Measurements from ENCODE around the gene ZNF575.
"Not testable (repeated sequence)": the region's sequence is repeated elsewhere in the genome, so short reads cannot be mapped to it uniquely, and the experiment has no call there.

Gene ZNF575

DNA sequence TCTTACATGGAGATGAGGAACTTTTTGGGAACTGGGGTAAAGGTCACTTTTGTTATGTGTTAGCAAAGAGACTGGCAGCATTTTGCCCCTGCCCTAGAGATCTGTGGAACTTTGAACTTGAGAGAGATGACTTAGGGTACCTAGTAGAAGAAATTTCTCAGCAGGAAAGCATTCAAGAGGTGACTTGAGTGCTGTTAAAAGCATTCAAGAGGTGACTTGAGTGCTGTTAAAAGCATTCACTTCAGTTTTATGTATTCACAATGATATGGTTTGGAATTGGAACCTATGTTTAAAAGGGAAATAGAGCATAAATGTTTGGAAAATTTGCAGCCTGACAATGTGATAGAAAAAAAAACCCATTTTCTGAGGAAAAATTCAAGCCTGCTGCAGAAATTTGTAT, 20.6 kb upstream of the ZNF575 start:
- DNase-seq, result not testable (repeated sequence)

DNA sequence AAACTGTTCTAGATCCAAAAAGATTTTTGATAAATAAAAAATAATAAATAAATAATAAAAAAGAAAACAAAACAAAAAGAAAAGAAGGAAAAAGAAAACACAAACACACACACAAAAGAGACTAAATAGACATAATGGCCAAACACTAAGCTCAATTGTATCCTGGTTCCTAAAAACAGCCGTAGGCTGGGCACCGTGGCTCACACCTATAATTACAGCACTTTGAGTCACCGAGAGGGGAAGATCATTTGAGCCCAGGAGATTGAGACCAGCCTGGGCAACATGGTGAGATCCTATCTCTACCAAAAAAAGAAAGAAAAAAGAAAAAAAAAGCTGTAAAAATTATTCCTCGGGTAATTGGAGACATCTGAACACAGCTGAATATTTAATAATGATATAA, 14.9 kb upstream of the ZNF575 start:
- no peak for DNase-seq

DNA sequence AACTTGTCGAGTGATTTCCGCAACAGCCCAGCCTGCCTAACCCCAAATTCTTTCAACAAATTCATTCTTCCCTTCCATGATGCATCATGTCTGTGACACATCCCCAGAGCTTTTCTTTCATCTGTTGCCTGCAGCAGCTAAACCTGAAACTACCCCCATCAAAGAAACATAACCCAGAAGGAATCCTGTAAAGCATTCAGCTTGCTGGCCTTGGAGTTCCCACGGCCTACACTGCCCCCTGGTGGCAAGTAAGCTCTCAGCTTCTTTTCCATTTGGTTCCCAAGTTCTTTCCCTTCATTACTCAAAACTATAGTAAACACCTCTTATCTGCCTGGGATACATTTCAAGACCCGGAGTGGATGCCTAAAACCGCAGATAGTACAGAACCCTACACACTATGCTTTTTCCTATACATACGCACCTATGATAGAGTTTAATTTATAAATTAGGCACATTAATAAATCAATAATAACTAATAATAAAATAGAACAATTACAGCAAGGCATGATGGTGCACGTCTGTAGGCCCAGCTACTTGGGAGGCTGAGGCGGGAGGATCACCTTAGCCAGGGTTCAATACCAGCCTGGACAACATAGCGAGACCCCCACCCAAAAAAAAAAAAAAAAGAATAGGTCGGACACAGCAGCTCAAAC, 13.4 kb upstream of the ZNF575 start:
- DNase-seq, result peak; percentile 85 to 86

DNA sequence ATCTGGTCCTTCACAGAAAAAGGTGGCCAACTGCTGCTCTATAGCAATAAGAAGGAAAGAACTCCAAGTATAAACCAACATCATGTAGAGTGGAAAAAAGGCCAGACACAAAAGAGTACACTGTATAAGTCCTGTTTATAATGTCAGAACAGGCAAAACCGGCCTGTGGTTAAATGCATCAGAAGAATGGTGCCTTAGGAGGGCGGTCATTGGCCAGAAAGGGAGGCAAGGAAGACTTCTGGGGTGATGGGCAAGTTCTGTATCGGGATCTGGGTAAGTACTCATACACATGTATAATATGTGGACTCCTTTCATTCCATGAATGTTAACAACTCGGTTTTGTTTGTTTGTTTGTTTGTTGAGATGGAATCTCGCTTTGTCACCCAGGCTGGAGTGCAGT, 10.1 kb upstream of the ZNF575 start:
- no peak for DNase-seq

DNA sequence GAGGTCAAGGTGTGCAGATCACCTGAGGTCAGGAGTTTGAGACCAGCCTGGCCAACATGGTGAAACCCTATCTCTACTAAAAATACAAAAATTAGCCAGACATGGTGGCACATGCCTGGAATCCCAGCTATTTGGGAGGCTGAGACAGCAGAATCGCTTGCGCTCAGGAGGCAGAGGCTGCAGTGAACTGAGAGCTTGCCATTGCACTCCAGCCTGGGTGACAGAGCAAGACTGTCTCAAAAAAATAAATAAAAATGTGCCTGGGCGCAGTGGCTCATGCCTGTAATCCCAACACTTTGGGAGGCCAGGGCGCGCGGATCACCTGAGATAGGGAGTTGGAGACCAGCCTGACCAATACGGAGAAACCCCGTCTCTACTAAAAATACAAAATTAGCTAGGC, 9.3 kb upstream of the ZNF575 start:
- not testable (repeated sequence) for DNase-seq

DNA sequence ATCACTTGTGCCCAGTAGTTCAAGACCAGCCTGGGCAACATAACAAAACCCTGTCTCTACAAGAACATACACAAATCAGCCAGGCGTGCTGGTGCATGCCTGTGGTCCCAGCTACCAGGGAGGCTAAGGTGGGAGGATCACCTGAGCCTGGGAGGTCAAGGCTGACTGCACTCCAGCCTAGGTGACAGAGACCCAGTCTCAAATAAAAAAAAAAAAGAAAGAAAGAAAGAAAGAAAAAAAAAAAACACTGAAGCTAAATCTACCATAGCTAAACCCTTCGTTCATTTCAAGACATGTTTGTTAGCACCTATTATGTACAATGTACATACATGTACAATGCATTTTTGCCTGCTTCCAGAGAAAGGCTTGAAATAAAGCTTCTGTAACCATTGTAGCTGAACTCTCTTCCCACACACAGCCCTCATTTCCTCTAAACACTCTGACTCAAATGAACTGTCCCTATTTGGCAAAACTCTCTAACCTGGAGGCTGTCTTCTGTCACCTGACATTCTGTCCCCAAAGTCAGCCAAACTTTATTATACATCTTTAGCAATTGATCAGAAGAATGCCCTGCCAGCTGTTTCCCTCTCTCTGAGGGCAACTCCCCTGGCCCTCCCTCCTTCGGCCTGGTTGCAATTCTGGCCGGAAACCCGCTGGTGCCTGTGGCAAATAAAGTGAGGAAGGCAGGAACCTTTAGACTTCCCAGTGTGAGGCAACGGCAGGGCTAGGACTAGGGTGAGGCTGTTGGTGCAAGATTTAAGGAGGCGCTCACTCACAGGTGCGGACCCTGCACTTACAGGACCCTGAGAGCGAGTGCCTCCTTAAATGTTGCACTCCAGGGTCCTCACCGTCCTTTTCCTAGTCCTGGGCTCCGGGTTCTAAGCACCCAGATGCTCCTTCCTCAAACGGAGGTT, 7.8 kb upstream of the ZNF575 start:
- DNase-seq, result peak; percentile 34 to 35

DNA sequence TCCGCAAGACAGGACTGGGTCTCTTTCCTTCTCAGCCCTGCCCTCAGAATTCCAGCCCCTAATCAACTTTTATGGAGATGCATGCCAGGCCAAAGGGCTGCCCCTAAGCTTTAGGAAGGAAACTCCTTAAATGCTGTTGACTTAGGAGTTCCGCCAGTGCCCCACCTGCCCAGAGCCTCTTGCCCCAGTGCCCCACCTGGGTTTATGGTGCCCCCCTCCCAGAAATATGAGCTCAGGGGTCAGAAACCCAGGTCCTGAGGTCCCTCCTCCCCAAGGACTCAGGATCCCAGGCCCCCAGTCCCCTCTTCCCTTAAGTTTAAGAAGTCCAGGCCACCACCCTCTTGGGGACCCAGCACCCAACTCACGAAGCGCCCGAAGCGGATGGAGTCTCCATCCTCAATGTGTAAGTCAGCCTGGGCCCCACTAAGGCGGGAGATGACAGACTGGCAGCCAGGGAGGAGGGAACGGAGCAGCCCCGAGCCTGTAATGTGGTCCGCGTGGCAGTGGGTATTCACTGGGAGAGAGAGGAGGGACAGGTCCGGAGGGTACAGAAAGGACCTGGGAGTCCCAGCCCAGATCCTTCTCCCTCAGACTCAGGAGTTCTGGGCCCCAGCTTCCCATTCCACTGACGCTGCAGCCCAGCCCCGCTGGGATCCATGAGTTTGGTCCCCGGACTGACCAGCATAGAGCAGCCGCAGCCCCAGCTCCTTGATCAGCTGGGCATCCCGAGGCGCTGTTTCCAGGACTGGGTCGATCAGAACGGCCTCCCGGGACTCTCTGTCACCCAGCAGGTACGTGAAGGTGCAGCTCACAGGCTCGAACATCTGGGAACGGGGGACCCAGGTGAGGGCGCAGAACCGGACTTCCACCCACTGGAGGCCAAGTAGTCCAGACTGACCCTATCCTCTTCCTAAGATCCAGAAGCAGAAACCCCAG, 6.9 kb upstream of the ZNF575 start:
- peak; percentile 50 to 52 for DNase-seq

DNA sequence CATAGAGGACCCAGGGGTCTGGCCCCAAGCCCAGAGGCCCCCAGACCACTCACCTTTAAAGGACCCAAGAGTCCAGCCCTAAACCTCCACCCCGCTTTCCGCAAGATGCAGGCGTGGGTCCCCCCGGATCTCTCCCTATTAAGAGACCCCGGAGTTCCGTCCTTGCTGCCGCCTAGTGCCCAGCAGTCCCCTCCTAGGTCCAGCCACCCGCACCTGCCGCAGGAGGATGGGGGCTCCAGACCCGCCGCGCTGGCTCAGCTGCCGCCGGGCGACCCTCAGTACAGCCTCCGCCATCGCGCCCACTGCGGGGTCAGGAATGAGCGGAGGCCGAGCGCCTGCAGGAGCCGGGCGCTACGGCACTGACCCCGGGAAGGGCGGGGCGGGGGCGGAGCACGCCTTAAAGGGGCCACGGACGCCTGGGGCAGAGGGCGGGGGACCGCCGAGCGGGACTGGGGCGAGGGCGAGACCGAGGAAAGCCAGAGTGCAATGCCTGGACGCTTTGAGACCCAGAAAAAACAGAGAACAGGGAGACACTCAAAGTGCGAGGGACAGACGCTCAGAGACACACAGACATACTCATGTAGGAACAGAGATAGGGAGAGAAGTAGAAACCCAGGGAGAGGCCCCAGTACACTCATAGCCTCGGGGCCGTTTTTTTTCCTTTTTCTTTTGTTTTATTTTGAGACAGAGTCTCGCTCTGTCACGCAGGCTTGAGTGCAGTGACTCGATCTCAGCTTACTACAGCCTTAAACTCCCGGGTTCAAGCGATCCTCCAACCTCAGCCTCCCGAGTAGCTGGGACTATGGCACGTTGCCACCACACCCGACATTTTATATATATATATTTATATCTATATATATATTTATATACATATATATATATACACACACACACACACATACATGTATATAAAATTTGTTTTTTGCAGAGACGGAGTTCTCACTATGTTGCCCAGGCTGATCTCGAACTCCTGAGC, 5.8 kb upstream of the ZNF575 start, which contains the start of gene ETHE1:
ETHE1 (minus strand) TSS at position 318 of the 976 bp plus-strand sequence; CDS start at position 294, 24 bp downstream.
- peak; percentile 79 to 87 for DNase-seq

DNA sequence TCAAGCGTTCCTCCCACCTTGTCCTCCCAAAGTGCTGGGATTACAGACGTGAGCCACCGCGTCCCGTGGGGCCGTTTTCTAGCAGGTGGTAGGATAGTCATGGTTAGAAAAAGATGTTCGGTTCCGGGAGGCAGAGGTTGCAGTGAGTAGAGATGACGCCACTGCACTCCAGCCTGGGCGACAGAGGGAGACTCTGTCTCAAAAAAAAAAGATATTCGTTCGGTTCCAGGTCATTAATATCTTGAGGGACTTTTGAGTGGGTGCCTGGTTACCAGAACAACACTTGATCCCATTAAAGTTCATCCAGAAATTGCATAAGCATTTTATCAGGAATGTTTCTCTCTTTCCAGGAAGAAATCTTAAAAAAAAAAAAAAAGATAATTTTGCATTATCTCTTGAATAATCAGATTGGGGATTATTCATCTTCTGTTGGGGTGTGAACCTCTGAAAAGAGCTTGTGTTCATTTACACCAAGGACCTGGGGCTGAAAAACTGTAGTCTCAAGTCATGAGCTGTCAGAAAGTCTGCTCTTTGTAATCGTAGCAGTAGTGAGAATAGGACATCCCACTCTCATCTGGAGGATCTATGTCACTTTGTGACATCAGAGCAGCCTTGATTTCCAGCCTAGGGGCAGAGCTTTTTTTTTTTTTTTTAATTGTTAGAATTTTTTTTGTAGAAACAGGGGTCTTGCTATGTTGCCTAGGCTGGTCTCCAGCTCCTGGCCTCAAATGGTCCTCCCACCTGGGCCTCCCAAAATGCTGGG, 4.9 kb upstream of the ZNF575 start:
- no peak for DNase-seq

DNA sequence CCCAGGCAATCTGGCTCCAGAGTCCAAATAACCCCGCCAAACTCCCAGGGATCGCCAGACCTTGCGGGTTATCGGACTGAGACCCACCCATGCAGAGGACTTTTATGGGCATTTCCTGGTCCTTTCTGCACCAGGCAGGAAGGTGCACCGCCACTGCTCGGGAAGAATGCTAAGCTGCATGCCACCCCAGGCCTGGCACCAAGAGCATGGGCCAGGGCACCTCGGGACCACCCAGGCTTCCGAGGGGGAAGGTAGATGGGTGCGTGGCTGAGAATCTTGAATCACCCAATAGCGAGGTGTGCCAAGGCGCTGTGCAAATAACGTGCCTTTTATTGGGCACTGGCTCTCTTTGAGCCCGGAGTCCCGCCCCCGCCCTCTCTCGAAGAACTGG, 422 bp upstream of the ZNF575 start:
- no peak for DNase-seq

DNA sequence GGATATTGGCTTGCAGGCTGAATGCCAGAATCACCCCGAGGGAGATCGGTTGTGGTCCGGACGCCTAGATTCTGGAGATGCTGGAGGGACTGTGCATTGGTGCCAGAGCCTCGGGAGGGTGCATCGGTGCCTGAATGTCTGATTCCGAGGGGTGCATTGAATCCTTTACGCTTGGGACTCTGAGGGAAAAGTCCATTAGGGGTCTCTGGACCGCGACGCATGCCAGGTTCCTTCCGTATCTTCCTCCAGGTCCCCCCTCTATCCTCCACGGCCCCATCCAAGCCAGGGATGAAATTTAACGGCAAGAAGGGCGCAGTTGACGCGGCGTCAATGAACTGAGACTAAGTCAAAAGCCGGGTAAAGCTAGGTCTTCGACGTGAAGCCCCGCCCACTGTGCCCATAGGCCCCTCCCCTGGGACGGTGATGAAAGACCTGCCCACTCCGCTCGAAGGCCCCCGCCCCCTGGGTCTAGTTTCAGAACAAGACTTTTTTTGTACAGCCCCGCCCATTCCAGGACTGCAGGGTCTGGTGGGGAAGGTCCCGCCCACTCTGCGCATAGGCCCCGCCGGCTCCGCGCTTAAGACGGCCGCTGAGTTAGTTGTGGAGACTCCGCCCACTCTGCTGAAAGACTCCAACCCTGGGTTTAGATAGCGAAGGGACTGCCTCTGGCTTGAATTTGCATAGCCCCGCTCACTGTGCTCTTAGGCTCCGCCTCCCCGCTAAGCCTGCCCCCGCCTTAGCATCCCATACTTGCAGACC, 737 bp downstream of the ZNF575 start:
- peak; percentile 92 to 95 for DNase-seq

DNA sequence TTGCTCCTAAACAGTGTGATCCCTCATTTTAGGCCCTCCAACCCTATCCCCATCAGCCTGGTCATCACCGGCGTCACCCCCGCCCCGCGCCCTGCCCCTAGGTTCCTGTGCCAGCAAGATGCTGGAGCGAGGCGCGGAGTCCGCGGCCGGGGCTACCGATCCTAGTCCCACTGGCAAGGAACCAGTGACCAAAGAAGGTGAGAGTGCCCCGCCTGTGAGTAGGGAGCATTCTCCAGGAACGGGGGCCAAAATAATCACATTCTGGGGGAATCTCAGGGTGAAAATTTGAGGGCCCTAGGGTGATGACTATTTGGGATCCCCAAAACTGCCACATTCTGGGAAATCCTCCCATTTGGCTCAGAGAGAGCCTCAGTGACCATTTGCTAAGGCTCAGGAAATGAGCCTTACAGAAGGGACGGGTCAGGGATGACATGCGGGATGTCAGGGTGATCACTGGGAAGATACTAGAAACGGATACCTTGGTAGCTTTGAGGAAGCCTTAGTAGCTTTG, 1.4 kb downstream of the ZNF575 start:
- DNase-seq, result no peak

DNA sequence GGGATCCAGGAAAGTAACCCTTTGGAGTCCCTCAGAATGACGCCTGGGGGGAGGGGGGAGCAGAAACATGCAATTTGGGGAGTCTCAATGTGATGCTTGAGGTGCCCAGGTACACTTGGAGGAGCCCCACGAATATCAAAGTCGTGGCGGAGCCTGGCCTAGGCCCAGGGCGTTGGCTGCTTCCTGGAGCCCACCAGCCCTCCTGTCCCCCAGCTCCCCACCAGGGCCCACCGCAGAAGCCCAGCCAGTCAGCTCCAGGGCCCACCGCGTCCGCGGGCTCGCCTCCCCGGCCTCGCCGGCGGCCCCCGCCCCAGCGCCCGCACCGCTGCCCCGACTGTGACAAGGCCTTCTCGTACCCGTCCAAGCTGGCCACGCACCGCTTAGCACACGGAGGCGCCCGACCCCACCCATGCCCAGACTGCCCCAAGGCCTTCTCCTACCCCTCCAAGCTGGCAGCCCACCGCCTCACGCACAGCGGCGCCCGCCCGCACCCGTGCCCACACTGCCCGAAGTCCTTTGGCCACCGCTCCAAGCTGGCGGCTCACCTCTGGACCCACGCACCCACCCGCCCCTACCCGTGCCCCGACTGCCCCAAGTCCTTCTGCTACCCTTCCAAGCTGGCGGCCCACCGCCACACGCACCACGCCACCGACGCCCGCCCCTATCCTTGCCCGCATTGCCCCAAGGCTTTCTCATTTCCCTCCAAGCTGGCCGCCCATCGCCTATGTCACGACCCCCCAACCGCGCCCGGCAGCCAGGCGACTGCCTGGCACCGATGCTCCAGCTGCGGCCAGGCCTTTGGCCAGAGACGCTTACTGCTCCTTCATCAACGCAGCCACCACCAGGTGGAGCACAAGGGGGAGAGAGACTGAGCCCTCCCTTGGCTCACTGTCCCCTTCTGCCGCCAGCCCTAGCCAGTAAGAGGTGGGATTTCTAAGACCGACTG, 2.1 kb downstream of the ZNF575 start:
- peak; percentile 17 to 36 for DNase-seq

DNA sequence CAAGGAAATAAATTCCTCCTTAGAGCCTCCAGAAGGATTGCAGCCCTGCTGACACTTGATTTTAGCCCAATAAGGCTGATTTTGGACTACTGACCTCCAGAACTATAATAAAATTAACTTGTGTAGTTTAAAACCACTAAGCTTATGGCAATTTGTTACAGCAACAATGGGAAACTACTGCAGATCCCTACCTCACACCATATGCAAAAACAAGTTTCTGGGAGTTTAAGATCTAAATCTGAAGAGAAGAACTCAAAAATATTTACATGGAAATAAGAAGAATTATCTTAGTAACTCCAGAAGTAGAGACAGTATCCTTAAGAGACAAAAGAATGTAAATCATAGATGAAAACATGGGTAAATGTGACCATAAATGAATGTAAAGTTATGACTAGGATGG, 5.9 kb downstream of the ZNF575 start:
- no peak for DNase-seq

DNA sequence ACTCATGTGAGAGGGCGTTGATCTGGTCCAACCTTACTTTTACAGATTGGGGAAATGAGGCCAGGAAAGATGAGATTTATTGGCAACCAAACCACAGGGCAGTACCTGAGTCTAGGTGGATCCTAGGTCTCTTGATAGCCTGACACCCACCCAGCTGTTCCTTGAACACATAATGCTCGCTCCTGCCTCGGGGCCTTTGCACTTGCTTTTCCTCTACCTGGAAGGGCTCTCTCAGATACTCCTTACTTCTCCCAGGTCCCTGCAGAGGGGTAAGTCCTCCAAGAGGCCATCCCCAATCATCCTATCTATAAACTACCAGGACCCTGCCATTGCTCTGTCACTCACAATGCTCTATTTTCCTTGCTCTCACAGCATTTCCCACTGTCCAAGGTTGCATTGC, 7.4 kb downstream of the ZNF575 start:
- DNase-seq, result no peak

DNA sequence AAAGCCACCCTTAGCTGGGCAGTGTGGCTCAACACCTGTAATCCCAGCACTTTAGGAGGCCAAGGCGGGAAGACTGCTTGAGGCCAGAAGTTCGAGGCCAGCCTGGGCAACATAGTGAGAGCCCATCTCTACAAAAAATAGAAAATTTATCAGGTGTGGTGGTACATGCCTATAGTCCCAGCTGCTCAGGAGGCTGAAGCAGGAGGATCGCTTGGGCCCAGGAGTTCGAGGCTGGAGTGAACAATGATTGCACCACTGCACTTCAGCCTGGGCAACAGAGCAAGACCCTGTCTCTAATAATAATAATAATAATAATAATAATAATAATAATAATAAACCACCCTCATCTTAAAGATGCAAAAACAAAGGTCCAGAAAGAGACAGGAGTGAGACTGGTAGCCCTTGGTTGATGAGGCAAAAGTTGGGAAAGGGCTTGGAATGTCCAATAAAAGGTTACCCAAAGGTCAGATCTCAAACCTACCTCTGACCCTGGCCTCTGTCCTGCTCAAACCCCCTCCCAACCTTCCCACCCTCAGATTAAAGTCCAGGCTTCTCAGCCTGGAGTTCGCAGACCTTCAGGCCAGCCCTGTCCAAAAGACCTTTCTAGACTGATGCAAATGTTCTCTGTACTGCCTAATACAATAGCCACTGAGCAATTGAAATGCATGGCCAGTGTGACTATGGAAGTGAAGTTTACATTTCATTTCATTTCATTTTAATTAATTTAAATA, 9.1 kb downstream of the ZNF575 start:
- DNase-seq, result no peak

DNA sequence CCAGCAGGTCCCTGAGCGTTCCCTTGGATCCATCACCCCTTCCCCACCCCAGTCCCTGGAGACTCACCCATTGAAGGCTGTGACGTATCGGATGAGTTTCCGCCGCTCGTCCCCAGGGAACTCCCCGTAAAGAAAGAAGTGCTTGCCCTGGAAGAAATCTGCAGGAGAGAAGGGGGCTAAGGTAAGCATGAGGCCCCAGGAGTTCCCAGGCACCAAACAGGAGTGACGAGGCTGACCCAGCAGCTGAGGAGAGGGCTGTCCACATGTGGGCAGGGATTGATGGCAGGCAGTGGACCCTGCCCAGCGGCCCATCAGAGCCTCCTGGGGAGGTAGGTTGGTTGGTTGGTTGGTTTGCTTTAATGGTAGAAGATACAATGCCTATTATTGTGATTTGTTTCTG, 11.1 kb downstream of the ZNF575 start:
- DNase-seq, result no peak

DNA sequence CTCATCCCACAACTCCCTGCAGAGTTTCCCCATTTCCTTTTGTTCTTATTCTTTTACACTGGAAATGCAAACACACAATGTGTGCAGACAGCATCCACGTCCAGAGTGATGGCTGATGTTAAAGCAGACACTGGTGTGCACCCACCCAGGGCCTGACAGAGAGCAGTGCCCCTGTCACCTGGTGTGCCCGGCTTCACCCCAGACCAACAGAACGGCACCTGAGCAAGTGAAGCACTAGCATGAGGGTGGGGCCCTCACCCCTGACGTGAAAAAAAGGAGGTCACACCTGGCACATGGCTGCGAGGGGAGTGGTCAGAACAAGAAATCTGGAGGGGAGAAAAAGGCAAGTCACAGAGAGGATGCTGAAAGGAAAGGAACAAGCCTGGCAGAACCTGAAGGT, 12.3 kb downstream of the ZNF575 start:
- DNase-seq, result no peak
